ENCODE data around the gene TRAF7. TPM values are rescaled to one million over a fixed set of nuclear protein-coding genes. Genes with fewer than 3 reads are reported as not detected.

The TRAF7 gene
- total RNA-seq, 2 experiments from 2014 or later = 74.8 to 80.2 TPM

GRCh38 chr16:2209258-2210008, 53.9 kb downstream of the TRAF7 start:
- Mint-ChIP-seq H3K27ac (no peak overlapping the region), H3K4me1 (ENCODE audit: low read depth) (peaks cover 31% of the 10 kb centered on the region), H3K4me3 (no peak overlapping the region), H3K9me3 (no peaks in the 10 kb centered on the region), H3K36me3 (ENCODE audit: low read depth) (peaks cover 45% of the 10 kb centered on the region), H3K27me3 (no peaks in the 10 kb centered on the region)
- ATAC-seq (no peak), DNase-seq (no peak)
- no peak for TF ChIP-seq CTCF (IDR thresholded peaks at IDR 0.05)
- CTCF ChIA-PET = interaction anchor here (1.2 kb wide), 1 partner anchor 14 kb away, joined by 3 read pairs; the partner anchor contains the start of gene E4F1
- POLR2A ChIA-PET = interaction anchor here (1.0 to 10.2 kb wide), 5 partner anchors 21 to 62 kb away, joined by 3 to 95 read pairs (median 4); partner anchors contain the start of gene TRAF7
- intact Hi-C loops (cut with micrococcal nuclease) = no loop called here

GRCh38 chr16:2210009-2210332, 54.4 kb downstream of the TRAF7 start:
- Mint-ChIP-seq H3K4me3 (no peak overlapping the region), H3K27me3 (no peaks in the 10 kb centered on the region), H3K4me1 (ENCODE audit: low read depth) (peaks cover 27% of the 10 kb centered on the region), H3K36me3 (ENCODE audit: low read depth) (peaks cover 45% of the 10 kb centered on the region), H3K9me3 (no peaks in the 10 kb centered on the region), H3K27ac (no peak overlapping the region)
- DNase-seq = no peak
- POLR2A ChIA-PET = interaction anchor here (1.0 to 10.2 kb wide), 5 partner anchors 20 to 62 kb away, joined by 3 to 95 read pairs (median 4); partner anchors contain the start of gene TRAF7
- TF ChIP-seq CTCF (IDR thresholded peaks at IDR 0.05) = no peak
- intact Hi-C loops (cut with micrococcal nuclease) = no loop called here
- ATAC-seq = no peak
- CTCF ChIA-PET = interaction anchor here (1.2 kb wide), 1 partner anchor 13 kb away, joined by 3 read pairs; the partner anchor contains the start of gene E4F1

- no peak for DNase-seq
- TF ChIP-seq CTCF (IDR thresholded peaks at IDR 0.05) = no peak
- no peaks in the 10 kb centered on the region for H3K27me3 Mint-ChIP-seq
- ChIA-PET CTCF (interaction anchor here (1.2 kb wide), 1 partner anchor 12 kb away, joined by 3 read pairs; the partner anchor contains the start of gene E4F1), POLR2A (interaction anchor here (1.2 to 10.2 kb wide), 5 partner anchors 20 to 61 kb away, joined by 3 to 95 read pairs (median 4); partner anchors contain the start of gene TRAF7)
- H3K9me3 Mint-ChIP-seq = no peaks in the 10 kb centered on the region
- intact Hi-C loops (cut with micrococcal nuclease) = no loop called here
- ATAC-seq = no peak
- peaks cover 27% of the 10 kb centered on the region for H3K4me1 Mint-ChIP-seq (ENCODE audit: low read depth)
- peaks cover 47% of the 10 kb centered on the region for H3K36me3 Mint-ChIP-seq (ENCODE audit: low read depth)
- H3K27ac Mint-ChIP-seq = peak within 1 kb of the TSS; percentile 11
- H3K4me3 Mint-ChIP-seq = no peak within 1 kb of the TSS
Measured at GRCh38 chr16:2210386-2211365, 55.1 kb downstream of the TRAF7 start, which contains the start of gene BRICD5. TSS of gene BRICD5 (minus strand) at chr16:2210863. CDS start at chr16:2210833, 30 bp downstream.

GRCh38 chr16:2211923-2212347, 56.4 kb downstream of the TRAF7 start:
- H3K36me3 Mint-ChIP-seq (ENCODE audit: low read depth) = peaks cover 43% of the 10 kb centered on the region
- DNase-seq (no peak), ATAC-seq (no peak)
- peaks cover 28% of the 10 kb centered on the region for H3K4me1 Mint-ChIP-seq (ENCODE audit: low read depth)
- H3K27me3 Mint-ChIP-seq = no peaks in the 10 kb centered on the region
- POLR2A ChIA-PET = interaction anchor here (1.2 to 10.2 kb wide), 2 partner anchors 51 to 57 kb away, joined by 4 to 95 read pairs; partner anchors contain the start of gene TRAF7
- intact Hi-C loops (cut with micrococcal nuclease) = no loop called here
- peak overlapping the region; percentile 11 for H3K27ac Mint-ChIP-seq
- H3K4me3 Mint-ChIP-seq = peak overlapping the region; percentile 38
- no peaks in the 10 kb centered on the region for H3K9me3 Mint-ChIP-seq
- no peak for TF ChIP-seq CTCF (IDR thresholded peaks at IDR 0.05)
- CTCF ChIA-PET = no interaction called here
